GM19099 (cell line): ENCODE results near the gene COX4I1.

Experiments used
- POLR2A ChIP-seq: IDR thresholded peaks from 3 replicates; pipeline ENCODE4 v1.6.1; 2011; ENCODE audit warnings: low read depth; ENCODE audit not compliant: insufficient read length; ENCODE audit errors: extremely low read depth

The COX4I1 gene

GRCh38 chr16:85799497-85800320 is at the start of gene COX4I1, which contains the start of gene EMC8:
Gene COX4I1 (plus strand): TSS chr16:85799695. CDS start chr16:85801206, 1,511 bp downstream.
Gene EMC8 (minus strand): TSS chr16:85799544. CDS start chr16:85799295, 249 bp downstream.
- peak; percentile 92 for TF ChIP-seq POLR2A

GRCh38 chr16:85749771-85750145 is 49.7 kb upstream of the COX4I1 start:
- TF ChIP-seq POLR2A: no peak

GRCh38 chr16:85750146-85750826 is 49.2 kb upstream of the COX4I1 start:
- TF ChIP-seq POLR2A: no peak

- TF ChIP-seq POLR2A: peak; percentile 10
These were observed 48.4 kb upstream of the COX4I1 start, which contains the start of gene C16orf74 for GRCh38 chr16:85750827-85751697. Gene C16orf74 (minus strand): TSS chr16:85751096. CDS start chr16:85735217, 15,879 bp downstream.

GRCh38 chr16:85751698-85752501 is 47.6 kb upstream of the COX4I1 start:
- no peak for TF ChIP-seq POLR2A

- no peak for TF ChIP-seq POLR2A
These were observed 46.7 kb upstream of the COX4I1 start for GRCh38 chr16:85752511-85753420.

- no peak for TF ChIP-seq POLR2A
These were observed 45.9 kb upstream of the COX4I1 start for GRCh38 chr16:85753559-85753958.

- TF ChIP-seq POLR2A: no peak
These were observed 45.5 kb upstream of the COX4I1 start for GRCh38 chr16:85753976-85754375.

GRCh38 chr16:85754413-85754812 is 45.1 kb upstream of the COX4I1 start:
- no peak for TF ChIP-seq POLR2A

GRCh38 chr16:85755929-85756768 is 43.3 kb upstream of the COX4I1 start:
- TF ChIP-seq POLR2A: no peak

- TF ChIP-seq POLR2A: no peak
These were observed 42.1 kb upstream of the COX4I1 start for GRCh38 chr16:85757341-85757822.

GRCh38 chr16:85759136-85759535 is 40.4 kb upstream of the COX4I1 start:
- TF ChIP-seq POLR2A: no peak
